Measurements from ENCODE around the gene SINHCAF.

SINHCAF gene

GRCh38 chr12:31231611-31232360 is 94.2 kb downstream of the SINHCAF start:
- no peak for DNase-seq

All from stimulated activated CD4-positive, alpha-beta T cell treated with anti-CD3 and anti-CD28 coated beads, Interleukin-15, amount 100 ng/mL, for 24 hours (primary cell).